ENCODE results near the gene RAET1G.

GRCh38 chr6:149888659-149889058 lies 34.3 kb downstream of the RAET1G start:
- TF ChIP-seq POLR2A (IDR thresholded peaks at IDR 0.05) (no peak), CTCF (IDR thresholded peaks at IDR 0.05) (no peak)
